Measurements from ENCODE around the gene IRF9. TPM values are rescaled to one million over a fixed set of nuclear protein-coding genes. Genes with fewer than 3 reads are reported as not detected.

IRF9 gene
- total and polyA plus RNA-seq, 2 experiments from 2014 or later, result 8.2 to 8.4 TPM

GRCh38 chr14:24186831-24187538 lies 25.9 kb downstream of the IRF9 start:
- ATAC-seq (no peak), DNase-seq (ENCODE audit: low spot score) (no peak)
- Mint-ChIP-seq H3K9me3 (peaks cover 3% of the 10 kb centered on the region; the same call in 2 of the 3 replicates), H3K4me1 (peaks cover 17% of the 10 kb centered on the region), H3K4me3 (peak overlapping the region; percentile 96), H3K36me3 (ENCODE audit: low read depth) (peaks cover 72% of the 10 kb centered on the region), H3K27ac (no peak overlapping the region), H3K27me3 (ENCODE audit: insufficient read depth, low read depth, poor library complexity) (peaks cover 27% of the 10 kb centered on the region)
- Histone ChIP-seq H3F3A (replicated peaks; ENCODE audit: low read depth) (no peaks in the 10 kb centered on the region; the same call in 1 of the 2 replicates), H3K27ac (ENCODE audit: low read depth) (no peak overlapping the region), H3K79me2 (replicated peaks; ENCODE audit: insufficient read depth) (peaks cover 13% of the 10 kb centered on the region; the same call in 1 of the 2 replicates), H3K4me3 (no peak overlapping the region), H4K20me1 (replicated peaks; ENCODE audit: insufficient read depth) (peaks cover 6% of the 10 kb centered on the region), H3K27me3 (ENCODE audit: insufficient read depth) (no peaks in the 10 kb centered on the region), H3K4me2 (peak overlapping the region; percentile 94; the same call in 1 of the 2 replicates), H2AFZ (no peak overlapping the region), H3K9me2 (ENCODE audit: insufficient read depth) (no peaks in the 10 kb centered on the region), H3K4me1 (ENCODE audit: insufficient read depth) (peaks cover 10% of the 10 kb centered on the region), H3K36me3 (ENCODE audit: insufficient read depth) (no peaks in the 10 kb centered on the region; the same call in 1 of the 2 replicates)
- TF ChIP-seq NANOG (IDR thresholded peaks at IDR 0.05; ENCODE audit: borderline replicate concordance), result no peak
- no peak for TF ChIP-seq CTCF (conservative IDR thresholded peaks at IDR 0.05; ENCODE audit: low read depth in 2 of 2)
- no peak for TF ChIP-seq ZNF114 (CRISPR knock-in tag; IDR thresholded peaks at IDR 0.05)
- TF ChIP-seq POLR2AphosphoS5 (IDR thresholded peaks at IDR 0.05; ENCODE audit: low read depth), result no peak
- no peak for TF ChIP-seq REST (IDR thresholded peaks at IDR 0.05; ENCODE audit: unreplicated experiment)
- no peak for TF ChIP-seq STAT1 (IDR thresholded peaks at IDR 0.05; ENCODE audit: unreplicated experiment)
- TF ChIP-seq ZNF462 (CRISPR knock-in tag; IDR thresholded peaks at IDR 0.05), result no peak
- TF ChIP-seq ETS1 (IDR thresholded peaks at IDR 0.05), result no peak
- no peak for TF ChIP-seq EZH2phosphoT487 (IDR thresholded peaks at IDR 0.05; ENCODE audit: unreplicated experiment)
- TF ChIP-seq EZH2 (IDR thresholded peaks at IDR 0.05; ENCODE audit: low read depth, unreplicated experiment), result no peak
- TF ChIP-seq CREB1 (CRISPR knock-in tag; IDR thresholded peaks at IDR 0.05; ENCODE audit: low read depth), result no peak

Measured in GM23338 (cell line).